Measurements from ENCODE around the gene ILK. TPM values are rescaled to one million over a fixed set of nuclear protein-coding genes. Genes with fewer than 3 reads are reported as not detected.

ILK gene
- polyA plus RNA-seq, 3 donors: 159 to 167 (median 159) TPM

GRCh38 chr11:6653097-6653496, 49.5 kb downstream of the ILK start:
- no peak for DNase-seq

GRCh38 chr11:6653656-6654055, 50.1 kb downstream of the ILK start:
- DNase-seq: no peak

- DNase-seq: no peak
Measured at GRCh38 chr11:6654281-6655019, 50.9 kb downstream of the ILK start.

- peak; percentile 33 for DNase-seq
Measured at GRCh38 chr11:6655020-6655789, 51.6 kb downstream of the ILK start.

- peak; percentile 48 for DNase-seq
Measured at GRCh38 chr11:6655790-6656583, 52.4 kb downstream of the ILK start, which contains the start of gene DCHS1. Gene DCHS1 (minus strand): TSS chr11:6655809. CDS start chr11:6641613, 14,196 bp downstream.

- no peak for DNase-seq
Measured at GRCh38 chr11:6656584-6656915, 53.0 kb downstream of the ILK start.

- DNase-seq: no peak
Measured at GRCh38 chr11:6656936-6657335, 53.4 kb downstream of the ILK start.

GRCh38 chr11:6657346-6657745, 53.8 kb downstream of the ILK start:
- no peak for DNase-seq

GRCh38 chr11:6658647-6659046, 55.1 kb downstream of the ILK start:
- DNase-seq: no peak

Other genes starting within 250 kb of the ILK start
- 10 to 100 TPM; 34.0 to 38.1 (median 35.5) TPM for gene SMPD1, start 213.3 kb upstream of the ILK start, polyA plus RNA-seq (ENCODE audit: insufficient read length in 3 of 3)
- 10 to 100 TPM; 62.7 to 65.3 (median 63.1) TPM for gene APBB1, start 184.7 kb upstream of the ILK start, polyA plus RNA-seq (ENCODE audit: insufficient read length in 3 of 3)
- gene HPX, start 162.8 kb upstream of the ILK start, polyA plus RNA-seq (ENCODE audit: insufficient read length in 3 of 3): 1 to 10 TPM; 3.1 to 6.6 (median 6.4) TPM
- 10 to 100 TPM; 24.8 to 32.2 (median 28.3) TPM for gene TRIM3, start 129.8 kb upstream of the ILK start, polyA plus RNA-seq (ENCODE audit: insufficient read length in 3 of 3)
- gene ARFIP2, start 122.4 kb upstream of the ILK start, polyA plus RNA-seq (ENCODE audit: insufficient read length in 3 of 3): 10 to 100 TPM; 71.9 to 80.8 (median 77.5) TPM
- gene TIMM10B, start 122.3 kb upstream of the ILK start, polyA plus RNA-seq (ENCODE audit: insufficient read length in 3 of 3): 10 to 100 TPM; 36.4 to 43.8 (median 37.9) TPM
- 10 to 100 TPM in 2 of 3 donors, 1 to 10 TPM in 1; 5.9 to 13.2 (median 13.0) TPM for gene DNHD1, start 106.5 kb upstream of the ILK start, polyA plus RNA-seq (ENCODE audit: insufficient read length in 3 of 3)
- 10 to 100 TPM; 17.5 to 29.9 (median 22.0) TPM for gene RRP8, start 158 bp upstream of the ILK start, polyA plus RNA-seq (ENCODE audit: insufficient read length in 3 of 3)
- 10 to 100 TPM; 68.8 to 96.0 (median 81.3) TPM for gene TAF10, start 8.4 kb downstream of the ILK start, polyA plus RNA-seq (ENCODE audit: insufficient read length in 3 of 3)
- 100 to 1,000 TPM; 112 to 123 (median 120) TPM for gene TPP1, start 15.6 kb downstream of the ILK start, polyA plus RNA-seq (ENCODE audit: insufficient read length in 3 of 3)
- gene DCHS1, start 52.0 kb downstream of the ILK start, polyA plus RNA-seq (ENCODE audit: insufficient read length in 3 of 3): 10 to 100 TPM; 30.7 to 41.7 (median 40.5) TPM
- 10 to 100 TPM; 68.0 to 88.5 (median 79.3) TPM for gene MRPL17, start 79.6 kb downstream of the ILK start, polyA plus RNA-seq (ENCODE audit: insufficient read length in 3 of 3)
- gene OR2AG2, start 168.2 kb downstream of the ILK start, polyA plus RNA-seq (ENCODE audit: insufficient read length in 3 of 3): under 1 TPM in 2 of 3 donors, not detected in 1; 0.07 to 0.08 TPM
- under 1 TPM in 2 of 3 donors, not detected in 1; 0.01 to 0.09 TPM for gene OR2AG1, start 179.2 kb downstream of the ILK start, polyA plus RNA-seq (ENCODE audit: insufficient read length in 3 of 3)
- not detected for gene OR6A2, start 195.9 kb downstream of the ILK start, polyA plus RNA-seq (ENCODE audit: insufficient read length in 3 of 3)
- not detected for gene OR10A5, start 241.9 kb downstream of the ILK start, polyA plus RNA-seq (ENCODE audit: insufficient read length in 3 of 3)